NB4 (cell line): ENCODE results near the gene FAAH2.

ENCODE experiments used
- CTCF ChIP-seq: IDR thresholded peaks from one replicate; pipeline ENCODE4 v1.5.1; 2012; ENCODE audit warnings: low read depth, low read length
- MYC ChIP-seq: IDR thresholded peaks from 2 replicates; pipeline ENCODE4 v1.6.1; 2011; ENCODE audit warnings: low read depth, low read length
- POLR2A ChIP-seq: IDR thresholded peaks from 2 replicates; pipeline ENCODE4 v1.6.1; 2011; ENCODE audit warnings: mild to moderate bottlenecking; ENCODE audit not compliant: insufficient read length; ENCODE audit errors: extremely low read depth

GRCh38 chrX:57451426-57452020, 165.0 kb downstream of the FAAH2 start:
- no peak for TF ChIP-seq CTCF
- no peak for TF ChIP-seq POLR2A
- no peak for TF ChIP-seq MYC
